ENCODE data around the gene PSPH.
"Not testable (repeated sequence)": the region's sequence is repeated elsewhere in the genome, so short reads cannot be mapped to it uniquely, and the experiment has no call there.

Gene PSPH

DNA sequence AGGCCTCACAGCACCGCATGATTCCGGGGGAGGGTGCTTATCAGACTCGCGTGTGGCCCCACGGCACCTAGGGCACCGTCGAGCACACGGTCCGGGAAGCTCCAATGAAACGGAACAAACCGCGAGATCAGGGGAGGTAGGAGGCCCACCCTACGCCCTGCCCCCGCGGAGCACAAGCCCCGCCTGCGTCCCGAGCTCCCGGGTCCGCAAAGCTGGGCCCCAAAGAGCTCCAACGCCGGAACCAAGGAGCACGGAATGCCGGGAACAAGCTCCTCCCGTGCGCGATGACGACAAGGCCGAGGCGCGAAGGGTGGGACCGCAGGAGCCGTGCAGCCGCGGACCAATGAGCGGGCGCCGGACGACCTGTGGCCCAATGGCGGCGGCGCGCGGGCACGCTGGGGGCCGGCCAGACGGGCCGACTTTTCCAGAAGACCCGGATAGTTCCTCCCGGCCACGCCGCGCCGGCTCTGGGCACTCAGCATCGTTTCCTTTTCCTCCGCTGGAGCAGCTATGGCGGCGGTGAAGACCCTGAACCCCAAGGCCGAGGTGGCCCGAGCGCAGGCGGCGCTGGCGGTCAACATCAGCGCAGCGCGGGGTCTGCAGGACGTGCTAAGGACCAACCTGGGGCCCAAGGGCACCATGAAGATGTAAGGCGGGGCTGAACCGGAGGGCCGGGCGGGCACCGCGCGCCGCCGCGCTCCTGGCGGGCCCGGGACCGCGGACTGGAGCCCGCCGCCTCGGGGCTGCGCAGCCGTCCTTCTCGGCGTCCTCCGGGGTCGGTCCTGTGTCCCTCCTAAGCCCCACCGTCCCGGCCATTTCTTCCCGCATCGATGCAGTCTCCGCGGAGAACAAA, at the start of gene PSPH, which contains the start of gene CCT6A:
Gene PSPH, minus strand, starts transcription at position 106 of the 853 bp plus-strand sequence. CDS start 30,232 bp downstream, outside the sequence.
Gene CCT6A, plus strand, starts transcription at position 427 of the 853 bp plus-strand sequence. Its CDS starts 84 bp downstream, at position 511.
- DNase-seq (ENCODE audit: low spot score): peak; percentile 96

DNA sequence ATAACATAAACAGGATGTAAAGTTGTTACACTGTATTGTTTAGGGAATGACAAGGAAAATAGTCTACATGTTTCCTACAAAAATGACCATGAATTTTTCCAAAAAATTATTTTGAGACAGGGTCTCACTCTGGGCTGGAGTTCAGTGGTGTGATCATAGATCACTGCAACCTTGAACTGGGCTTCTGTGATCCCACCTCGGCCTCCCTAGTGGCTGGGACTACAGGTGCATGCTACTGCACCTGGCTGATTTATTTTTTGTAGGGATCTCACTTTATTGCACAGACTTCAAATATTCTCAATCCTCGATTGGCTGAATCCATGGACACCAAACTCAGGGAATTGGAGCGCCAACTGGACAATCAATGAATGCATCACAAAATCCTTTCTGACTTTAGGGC, 48.4 kb upstream of the PSPH start:
- no peak for DNase-seq (ENCODE audit: low spot score)

- DNase-seq (ENCODE audit: low spot score): not testable (repeated sequence)
Measured at GRCh38 chr7:56098187-56099008, 47.2 kb upstream of the PSPH start.

GRCh38 chr7:56097700-56098099, 46.5 kb upstream of the PSPH start:
- DNase-seq (ENCODE audit: low spot score): no peak

DNA sequence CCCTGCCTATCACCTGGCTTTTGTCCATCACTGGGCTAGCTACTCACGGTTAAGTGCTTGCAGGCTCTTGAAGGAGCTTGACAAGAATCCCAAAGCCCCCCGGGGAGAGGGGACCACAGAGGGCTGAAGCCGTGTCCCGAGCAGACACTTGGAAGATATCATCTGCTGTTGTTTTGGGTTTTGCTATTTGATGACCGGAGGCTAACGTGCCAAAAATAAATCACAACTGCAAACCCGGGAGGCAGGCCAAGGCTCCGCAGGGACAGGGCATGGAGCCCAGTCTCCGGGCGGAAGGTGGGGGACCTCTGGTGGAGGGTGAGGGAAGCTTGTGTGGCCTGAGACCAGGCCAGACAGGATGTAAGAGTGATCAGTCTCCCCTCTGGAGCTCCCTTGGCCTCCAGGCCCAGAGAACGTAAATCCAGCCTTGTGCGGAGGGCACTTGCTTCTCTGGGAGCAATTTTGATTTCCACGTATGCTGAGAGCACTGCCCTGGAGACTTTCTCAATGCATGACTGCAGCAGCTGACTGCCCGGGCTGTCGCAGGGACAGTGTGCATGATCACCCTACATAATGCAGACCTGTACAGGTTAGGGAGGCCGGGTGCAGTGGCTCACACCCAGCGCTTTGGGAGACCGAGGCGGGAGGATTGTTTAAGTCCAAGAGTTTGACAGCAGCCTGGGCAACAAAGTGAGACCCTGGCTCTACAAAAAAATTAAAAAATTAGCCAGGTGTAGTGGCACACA, 41.7 kb upstream of the PSPH start, which contains the start of gene PHKG1:
Gene PHKG1, minus strand, starts transcription at position 164 of the 743 bp plus-strand sequence. CDS start 4,011 bp downstream, outside the sequence.
- peak; percentile 88 for DNase-seq (ENCODE audit: low spot score)

- DNase-seq (ENCODE audit: low spot score): not testable (repeated sequence)
Measured at GRCh38 chr7:56092388-56092787, 41.1 kb upstream of the PSPH start.

- DNase-seq (ENCODE audit: low spot score): peak; percentile 51
Measured at GRCh38 chr7:56091591-56091990, 40.3 kb upstream of the PSPH start.

DNA sequence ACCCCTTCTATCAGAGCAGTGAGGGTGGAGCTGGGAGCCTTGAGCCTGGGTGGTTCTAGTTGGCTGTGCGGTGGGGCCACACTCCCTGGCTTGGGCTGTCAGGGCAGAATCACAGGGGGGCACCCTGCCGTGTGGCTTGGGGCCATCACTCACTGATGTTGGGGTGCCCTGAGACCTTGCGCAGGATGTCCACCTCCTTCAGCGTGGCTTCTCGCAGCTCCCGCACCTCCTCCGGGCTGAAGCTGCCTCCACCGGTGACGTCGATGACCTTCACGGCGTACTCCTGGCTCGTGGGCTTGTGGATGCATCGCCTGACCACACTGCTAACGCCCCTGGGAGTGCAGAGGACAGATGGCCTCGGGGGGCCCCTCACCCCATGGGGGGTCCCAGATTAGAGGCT, 36.2 kb upstream of the PSPH start:
- no peak for DNase-seq (ENCODE audit: low spot score)

DNA sequence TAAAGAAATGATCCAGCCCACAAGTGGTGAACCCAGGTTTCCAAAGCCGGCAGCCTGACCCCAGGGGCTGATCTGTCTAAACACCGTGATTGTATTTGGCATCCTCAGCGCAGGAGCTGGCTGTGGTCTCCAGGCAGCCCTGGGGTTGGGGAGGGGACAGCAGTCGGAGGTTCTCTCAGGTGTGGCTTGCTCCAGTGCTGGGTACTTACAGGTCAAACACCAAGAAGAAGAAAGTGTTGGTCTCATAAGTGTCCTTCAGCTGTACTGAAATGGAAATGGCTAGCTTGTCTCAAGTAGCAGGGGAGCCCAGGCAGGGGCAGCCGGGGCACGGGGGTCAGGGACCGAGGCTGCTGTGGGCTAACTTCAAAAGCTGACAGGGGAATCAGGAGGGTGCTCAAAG, 35.5 kb upstream of the PSPH start:
- no peak for DNase-seq (ENCODE audit: low spot score)

DNA sequence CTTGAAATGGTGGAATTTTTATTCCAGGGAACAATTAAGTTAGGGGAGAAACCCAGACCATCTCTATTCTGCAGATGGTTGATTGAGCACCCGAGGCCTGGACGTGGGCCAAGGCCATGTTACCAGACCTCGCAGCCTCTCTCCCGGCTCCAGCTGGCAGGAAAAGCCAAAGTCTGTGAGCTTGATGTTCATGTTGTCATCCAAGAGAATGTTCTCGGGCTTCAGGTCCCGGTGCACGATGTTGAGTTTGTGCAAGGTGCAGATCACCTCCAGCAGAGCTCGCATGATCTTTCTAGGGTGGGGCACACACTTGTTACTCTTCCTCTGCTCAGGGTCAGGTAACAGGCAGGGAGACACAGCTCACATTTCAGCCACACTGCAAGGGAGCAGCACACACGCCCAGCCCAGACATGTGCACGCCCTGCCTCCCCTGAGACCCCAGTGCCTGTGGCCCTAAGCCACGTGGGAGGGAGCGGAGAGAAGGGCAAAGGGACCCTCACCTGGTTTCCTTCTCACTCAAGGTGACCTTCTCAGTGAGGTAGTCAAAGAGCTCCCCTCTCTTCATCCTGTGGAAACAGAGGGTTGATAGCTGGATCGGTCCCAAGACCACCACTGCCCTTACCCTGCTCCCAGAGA, 32.0 kb upstream of the PSPH start:
- peak; percentile 82 for DNase-seq (ENCODE audit: low spot score)

DNA sequence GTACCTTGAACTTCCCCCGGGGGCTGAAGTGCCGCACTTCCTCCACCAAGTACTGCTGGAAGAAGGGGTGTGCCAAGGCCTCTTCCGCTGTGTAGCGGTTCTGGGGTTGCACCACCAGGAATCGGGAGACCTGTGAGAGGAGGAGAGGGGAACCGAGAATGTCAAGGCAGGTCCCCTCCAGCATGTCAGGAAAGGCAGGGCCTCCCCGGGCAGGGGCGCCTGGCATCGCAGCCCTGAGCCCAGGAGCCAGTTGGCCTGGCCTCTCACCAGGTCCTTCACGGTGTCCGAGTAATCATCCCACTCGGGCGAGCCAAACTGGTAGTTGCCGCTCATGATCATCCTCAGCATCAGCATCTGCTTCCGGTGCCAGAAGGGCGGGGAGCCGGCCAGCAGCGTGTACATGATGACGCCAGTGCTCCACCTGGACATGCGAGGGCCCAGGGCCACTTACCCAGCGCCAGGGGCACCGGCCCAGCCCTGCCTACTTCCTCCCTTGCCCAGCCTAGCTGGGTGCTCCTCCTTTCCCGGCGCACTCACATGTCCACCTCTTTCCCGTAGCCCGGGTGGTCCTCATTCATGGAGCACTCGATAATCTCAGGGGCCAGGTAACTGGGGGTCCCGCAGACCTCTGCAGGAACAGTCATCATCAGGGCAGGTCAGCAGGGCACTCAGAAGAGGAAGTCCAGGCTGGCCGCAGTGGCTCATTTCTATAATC, 30.5 kb upstream of the PSPH start:
- DNase-seq (ENCODE audit: low spot score): no peak

GRCh38 chr7:56080726-56081435, 29.6 kb upstream of the PSPH start:
- not testable (repeated sequence) for DNase-seq (ENCODE audit: low spot score)

- DNase-seq (ENCODE audit: low spot score): peak; percentile 91
Measured at GRCh38 chr7:56079450-56080185, 28.4 kb upstream of the PSPH start.

DNA sequence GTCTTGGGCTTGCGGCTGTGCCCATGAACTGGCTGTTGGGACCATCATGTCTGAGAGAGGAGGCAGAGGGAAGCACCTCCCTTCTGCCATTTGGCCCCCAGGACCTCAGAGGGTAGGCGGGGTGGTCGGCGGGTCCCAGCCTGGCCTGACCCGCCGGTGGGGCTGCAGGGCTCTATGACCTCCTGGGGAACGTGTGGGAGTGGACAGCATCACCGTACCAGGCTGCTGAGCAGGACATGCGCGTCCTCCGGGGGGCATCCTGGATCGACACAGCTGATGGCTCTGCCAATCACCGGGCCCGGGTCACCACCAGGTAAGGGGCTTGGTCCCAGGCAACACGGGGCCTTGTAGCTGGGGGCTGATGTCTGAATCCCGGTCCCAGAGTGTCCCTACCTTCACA, 27.0 kb upstream of the PSPH start:
- DNase-seq (ENCODE audit: low spot score): no peak

DNA sequence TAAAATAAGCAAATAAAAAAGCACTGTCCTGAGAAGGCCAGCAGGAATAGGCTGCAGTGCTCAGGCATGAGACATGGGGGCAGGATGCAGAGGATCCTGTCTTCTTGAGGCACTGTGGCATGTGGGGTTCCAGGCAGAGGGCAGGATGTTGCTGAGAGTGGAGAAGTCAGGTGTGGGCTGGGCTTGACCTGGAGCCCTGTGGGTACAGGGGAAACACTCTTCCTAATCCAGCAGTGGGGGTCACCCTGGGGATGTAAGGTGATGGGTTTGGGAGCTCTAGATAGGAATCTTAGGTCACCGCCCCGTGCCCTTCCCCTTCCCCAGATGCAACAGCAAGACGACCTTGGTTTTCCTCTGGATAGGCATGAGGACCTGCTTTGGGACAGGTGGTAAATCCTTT, 26.4 kb upstream of the PSPH start:
- no peak for DNase-seq (ENCODE audit: low spot score)

DNA sequence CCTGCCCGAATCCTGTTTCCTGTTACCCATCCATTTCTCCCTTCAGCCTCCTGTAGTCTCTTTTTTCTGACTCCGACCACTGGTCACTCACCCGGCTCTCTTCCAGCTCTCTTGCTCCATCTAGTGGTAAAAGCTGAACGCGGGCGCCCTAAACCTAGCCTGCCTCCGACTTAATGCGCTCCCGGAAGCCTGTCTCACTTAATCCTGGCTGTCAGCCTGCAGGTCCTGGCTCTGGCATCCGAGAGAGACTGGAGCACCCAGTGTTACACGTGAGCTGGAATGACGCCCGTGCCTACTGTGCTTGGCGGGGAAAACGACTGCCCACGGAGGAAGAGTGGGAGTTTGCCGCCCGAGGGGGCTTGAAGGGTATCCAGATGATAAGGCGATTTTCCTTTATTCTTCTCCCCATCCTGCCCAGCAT, 23.1 kb upstream of the PSPH start:
- peak; percentile 77 for DNase-seq (ENCODE audit: low spot score)

DNA sequence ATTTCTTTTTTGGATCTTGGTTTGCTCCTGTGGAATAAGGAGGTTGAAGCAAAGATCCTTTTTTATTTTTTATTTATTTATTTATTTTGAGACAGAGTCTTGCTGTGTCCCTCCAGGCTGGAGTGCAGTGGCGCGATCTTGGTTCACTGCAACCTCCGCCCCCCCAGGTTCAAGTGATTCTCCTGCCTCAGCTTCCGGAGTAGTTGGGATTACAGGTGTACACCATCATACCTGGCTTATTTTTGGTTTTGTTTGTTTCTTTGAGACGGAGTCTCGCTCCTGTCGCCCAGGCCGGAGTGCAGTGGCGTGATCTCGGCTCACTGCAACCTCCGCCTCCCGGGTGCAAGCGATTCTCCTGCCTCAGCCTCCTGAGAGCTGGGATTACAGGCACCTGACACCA, 15.1 kb upstream of the PSPH start:
- not testable (repeated sequence) for DNase-seq (ENCODE audit: low spot score)

- DNase-seq (ENCODE audit: low spot score): peak; percentile 89
Measured at GRCh38 chr7:56063882-56064625, 12.8 kb upstream of the PSPH start, which contains the start of gene SUMF2. TSS of gene SUMF2 (plus strand) at chr7:56064286. CDS start at chr7:56064312, 26 bp downstream.

GRCh38 chr7:56063500-56063881, 12.2 kb upstream of the PSPH start:
- DNase-seq (ENCODE audit: low spot score): no peak
